ENCODE measurements around the gene EPS8L1. TPM values are rescaled to one million over a fixed set of nuclear protein-coding genes. Genes with fewer than 3 reads are reported as not detected.

The EPS8L1 gene
- total and polyA plus RNA-seq, 2 donors (not counting 1 experiment from before 2014, with no cell fraction given): 0.72 to 1.0 TPM

DNA sequence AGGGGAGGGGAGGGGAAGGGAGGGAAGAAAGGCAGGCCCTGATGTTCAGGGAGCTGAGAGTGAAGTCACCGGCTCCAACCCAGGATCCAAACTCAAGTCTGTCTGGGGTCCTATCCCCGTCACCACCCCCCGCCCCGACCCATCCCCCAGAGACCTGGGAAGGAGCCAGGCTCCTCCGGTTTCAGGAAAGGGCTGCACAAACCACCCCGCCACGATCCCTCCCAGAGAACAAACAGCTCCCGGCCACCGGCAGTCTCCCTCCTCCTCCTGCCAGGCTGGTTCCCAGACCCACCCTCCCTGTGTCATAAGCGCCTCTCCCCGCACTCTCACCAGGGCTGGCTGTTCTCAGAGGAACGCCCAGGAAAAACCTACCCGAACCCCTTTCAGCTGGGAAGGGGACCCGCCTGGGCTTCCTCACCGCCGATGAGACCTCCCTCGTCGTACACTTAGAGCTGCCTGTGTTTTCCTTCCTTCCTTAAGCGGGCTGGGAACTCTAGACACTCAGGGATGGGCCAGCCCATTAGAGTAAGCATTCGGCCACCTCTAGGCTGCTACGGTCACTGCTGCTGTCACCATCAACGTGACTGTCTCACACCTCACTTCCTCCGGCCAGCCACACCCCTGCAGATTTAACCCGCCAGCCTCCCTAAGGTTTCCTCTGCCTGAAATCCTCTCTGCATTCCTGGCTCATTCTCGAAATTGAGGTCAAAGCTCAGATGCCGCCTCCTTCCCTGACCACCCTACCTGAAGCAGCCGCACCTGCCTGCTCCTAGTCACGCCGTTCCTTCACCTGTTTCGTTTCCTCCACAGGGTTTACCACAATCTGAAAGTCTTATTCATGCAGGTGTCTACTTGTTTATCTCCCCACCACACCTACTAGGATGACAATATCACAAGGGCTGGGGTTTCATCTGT, 6.5 kb upstream of the EPS8L1 start:
- no peaks in the 10 kb centered on the region for H3K79me2 ChIP-seq (ENCODE audit: control insufficient read depth, insufficient read depth, low read length)
- CTCF ChIA-PET: interaction anchor here (1.0 kb wide), 1 partner anchor 16 kb away, joined by 3 read pairs; no protein-coding TSS in a partner anchor
- H3K9me3 ChIP-seq (ENCODE audit: control extremely low read depth in 1 of 3, control insufficient read depth in 2 of 3, insufficient read depth in 1 of 3, low read length in 2 of 3): peaks cover 0 to 32% (median 2%) of the 10 kb centered on the region in 3 donors
- H3K4me3 Mint-ChIP-seq: peak overlapping the region; percentile 47
- no peak overlapping the region for H3K27ac ChIP-seq (ENCODE audit: low read length in 2 of 2)
- peaks cover 0 to 60% (median 26%) of the 10 kb centered on the region in 4 experiments for H3K27me3 ChIP-seq (replicated peaks in 1 of 4; ENCODE audit: control extremely low read depth in 1 of 4, control insufficient read depth in 3 of 4, insufficient read depth in 4 of 4, low read length in 3 of 4)
- H3K4me1 Mint-ChIP-seq: peaks cover 9% of the 10 kb centered on the region
- H3K27ac Mint-ChIP-seq: no peak overlapping the region
- 5% methylated on average over 29 of the region's 30 CpGs for WGBS (ENCODE audit: insufficient coverage)
- H3K9ac ChIP-seq (ENCODE audit: low read length): peak overlapping the region; percentile 43
- DNase-seq (no peak), ATAC-seq (ENCODE audit: low read depth) (peak; percentile 39)
- no peaks in the 10 kb centered on the region for H4K20me1 ChIP-seq (ENCODE audit: control insufficient read depth, insufficient read depth, low read length, poor library complexity, severe bottlenecking)
- H2AFZ ChIP-seq (ENCODE audit: insufficient read depth, low read depth, low read length, poor library complexity, severe bottlenecking): no peak overlapping the region
- intact Hi-C loops (cut with micrococcal nuclease): no loop called here
- no peaks in the 10 kb centered on the region for H3K9me3 Mint-ChIP-seq (ENCODE audit: insufficient read depth)
- H3K4me2 ChIP-seq (replicated peaks; ENCODE audit: low read depth, low read length, poor library complexity, severe bottlenecking): peak overlapping the region; percentile 61
- POLR2A ChIA-PET: interaction anchor here (0.6 kb wide), 1 partner anchor 1678 kb away, joined by 3 read pairs; no protein-coding TSS in a partner anchor
- H3K36me3 ChIP-seq (replicated peaks in 1 of 2; ENCODE audit: control extremely low read depth in 1 of 2, control insufficient read depth in 1 of 2, extremely low read depth in 1 of 2, insufficient read depth in 2 of 2, low read length in 1 of 2): no peaks in the 10 kb centered on the region
- H3K27me3 Mint-ChIP-seq: peaks cover 53% of the 10 kb centered on the region
- H3K4me1 ChIP-seq (ENCODE audit: control insufficient read depth in 2 of 2, insufficient read depth in 2 of 2, low read length in 2 of 2): peaks cover 10% of the 10 kb centered on the region in 2 donors
- no peak for TF ChIP-seq EZH2 (IDR thresholded peaks at IDR 0.05; ENCODE audit: borderline replicate concordance, insufficient read depth, low read depth, low read length, poor library complexity, severe bottlenecking)
- TF ChIP-seq, protein P1, sequence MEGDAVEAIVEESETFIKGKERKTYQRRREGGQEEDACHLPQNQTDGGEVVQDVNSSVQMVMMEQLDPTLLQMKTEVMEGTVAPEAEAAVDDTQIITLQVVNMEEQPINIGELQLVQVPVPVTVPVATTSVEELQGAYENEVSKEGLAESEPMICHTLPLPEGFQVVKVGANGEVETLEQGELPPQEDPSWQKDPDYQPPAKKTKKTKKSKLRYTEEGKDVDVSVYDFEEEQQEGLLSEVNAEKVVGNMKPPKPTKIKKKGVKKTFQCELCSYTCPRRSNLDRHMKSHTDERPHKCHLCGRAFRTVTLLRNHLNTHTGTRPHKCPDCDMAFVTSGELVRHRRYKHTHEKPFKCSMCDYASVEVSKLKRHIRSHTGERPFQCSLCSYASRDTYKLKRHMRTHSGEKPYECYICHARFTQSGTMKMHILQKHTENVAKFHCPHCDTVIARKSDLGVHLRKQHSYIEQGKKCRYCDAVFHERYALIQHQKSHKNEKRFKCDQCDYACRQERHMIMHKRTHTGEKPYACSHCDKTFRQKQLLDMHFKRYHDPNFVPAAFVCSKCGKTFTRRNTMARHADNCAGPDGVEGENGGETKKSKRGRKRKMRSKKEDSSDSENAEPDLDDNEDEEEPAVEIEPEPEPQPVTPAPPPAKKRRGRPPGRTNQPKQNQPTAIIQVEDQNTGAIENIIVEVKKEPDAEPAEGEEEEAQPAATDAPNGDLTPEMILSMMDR (IDR thresholded peaks at IDR 0.05): no peak
- peak overlapping the region in 2 of 5 experiments; percentile 26 to 44 for H3K4me3 ChIP-seq (ENCODE audit: control extremely low read depth in 1 of 5, extremely low read depth in 1 of 5, insufficient read depth in 1 of 5, low read depth in 2 of 5, low read length in 4 of 5)

DNA sequence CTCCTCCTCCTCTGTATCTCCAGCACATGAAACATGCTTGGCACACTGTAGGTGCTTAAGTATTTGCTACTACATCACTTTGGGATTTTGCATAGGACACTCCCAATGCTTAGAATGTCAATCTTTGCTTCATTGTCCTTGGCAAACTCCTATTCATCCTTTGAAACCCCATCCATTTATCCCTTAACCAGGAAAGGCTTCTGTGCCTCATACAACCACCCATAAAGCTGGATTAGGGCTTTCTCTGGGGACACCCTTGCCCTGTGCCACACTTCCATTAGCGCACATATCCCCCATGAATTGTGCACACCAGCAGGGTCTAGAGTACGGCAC, 5.8 kb upstream of the EPS8L1 start:
- intact Hi-C loops (cut with micrococcal nuclease): no loop called here

More for the DNA sequence above, 5.8 kb upstream of the EPS8L1 start:
- ATAC-seq (ENCODE audit: low read depth): no peak
- no peak for DNase-seq
- Mint-ChIP-seq H3K27me3 (peaks cover 55% of the 10 kb centered on the region), H3K27ac (no peak overlapping the region), H3K4me1 (peaks cover 9% of the 10 kb centered on the region), H3K9me3 (ENCODE audit: insufficient read depth) (no peaks in the 10 kb centered on the region), H3K4me3 (peak overlapping the region; percentile 47)
- Histone ChIP-seq H3K79me2 (ENCODE audit: control insufficient read depth, insufficient read depth, low read length) (no peaks in the 10 kb centered on the region), H2AFZ (ENCODE audit: insufficient read depth, low read depth, low read length, poor library complexity, severe bottlenecking) (no peak overlapping the region), H3K9ac (ENCODE audit: low read length) (peak overlapping the region; percentile 43), H3K36me3 (replicated peaks in 1 of 2; ENCODE audit: control extremely low read depth in 1 of 2, control insufficient read depth in 1 of 2, extremely low read depth in 1 of 2, insufficient read depth in 2 of 2, low read length in 1 of 2) (no peaks in the 10 kb centered on the region), H4K20me1 (ENCODE audit: control insufficient read depth, insufficient read depth, low read length, poor library complexity, severe bottlenecking) (no peaks in the 10 kb centered on the region), H3K4me2 (replicated peaks; ENCODE audit: low read depth, low read length, poor library complexity, severe bottlenecking) (peak overlapping the region; percentile 61), H3K9me3 (ENCODE audit: control extremely low read depth in 1 of 3, control insufficient read depth in 2 of 3, insufficient read depth in 1 of 3, low read length in 2 of 3) (peaks cover 0 to 34% (median 2%) of the 10 kb centered on the region in 3 donors), H3K27ac (ENCODE audit: low read length in 2 of 2) (no peak overlapping the region), H3K4me1 (ENCODE audit: control insufficient read depth in 2 of 2, insufficient read depth in 2 of 2, low read length in 2 of 2) (peaks cover 10% of the 10 kb centered on the region in 2 donors), H3K4me3 (ENCODE audit: control extremely low read depth in 1 of 5, extremely low read depth in 1 of 5, insufficient read depth in 1 of 5, low read depth in 2 of 5, low read length in 4 of 5) (peak overlapping the region in 1 of 5 experiments; percentile 44), H3K27me3 (replicated peaks in 1 of 4; ENCODE audit: control extremely low read depth in 1 of 4, control insufficient read depth in 3 of 4, insufficient read depth in 4 of 4, low read length in 3 of 4) (peaks cover 0 to 61% (median 26%) of the 10 kb centered on the region in 4 experiments)
- no CpG with 5 or more reads among the region's 2 CpGs for WGBS (ENCODE audit: insufficient coverage)
- CTCF ChIA-PET: interaction anchor here (1.0 kb wide), 1 partner anchor 16 kb away, joined by 3 read pairs; no protein-coding TSS in a partner anchor
- POLR2A ChIA-PET: no interaction called here
- no peak for TF ChIP-seq EZH2 (IDR thresholded peaks at IDR 0.05; ENCODE audit: borderline replicate concordance, insufficient read depth, low read depth, low read length, poor library complexity, severe bottlenecking)
- TF ChIP-seq, protein P1 (IDR thresholded peaks at IDR 0.05): no peak

Data from B cell (primary cell).